ENCODE measurements around the gene TARM1.

TARM1 gene

GRCh38 chr19:54029930-54030490 lies 51.2 kb downstream of the TARM1 start:
- DNase-seq = peak; percentile 47

DNA sequence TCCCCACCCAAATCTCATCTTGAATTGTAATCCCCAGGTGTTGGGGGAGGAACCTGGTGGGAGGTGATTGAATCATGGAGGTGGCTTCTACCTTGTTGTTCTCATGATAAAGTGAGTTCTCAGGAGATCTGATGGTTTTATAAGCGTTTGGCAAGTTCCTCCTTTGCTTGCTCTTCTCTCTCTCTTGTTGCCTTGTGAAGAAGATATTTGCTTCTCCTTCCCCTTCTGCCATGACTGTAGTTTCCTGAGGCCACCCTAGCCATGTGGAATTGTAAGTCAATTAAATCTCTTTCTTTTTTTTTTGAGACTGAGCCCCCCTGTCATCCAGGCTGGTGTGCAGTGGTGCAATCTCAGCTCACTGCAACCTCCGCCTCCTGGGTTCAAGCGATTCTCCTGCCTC lies 51.9 kb downstream of the TARM1 start:
- no peak for DNase-seq

DNA sequence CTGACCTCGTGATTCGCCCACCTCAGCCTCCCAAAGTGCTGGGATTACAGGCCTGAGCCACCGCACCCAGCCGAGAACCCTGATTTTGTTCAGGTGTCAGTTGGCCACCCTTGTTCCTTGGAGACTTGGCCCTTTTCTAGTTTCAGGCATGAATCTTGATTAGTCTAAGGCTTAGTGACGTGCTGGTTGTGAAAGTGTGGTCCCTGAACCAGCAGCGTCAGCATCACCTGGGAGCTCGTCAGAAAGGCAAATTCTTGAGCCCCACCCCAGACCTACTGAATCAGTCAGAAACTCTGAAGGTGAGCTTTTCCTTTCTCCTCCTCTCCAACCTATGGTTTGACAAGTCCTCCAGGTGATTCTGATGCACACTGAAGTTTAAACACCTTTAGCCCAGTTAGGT lies 54.5 kb downstream of the TARM1 start:
- DNase-seq = no peak

DNA sequence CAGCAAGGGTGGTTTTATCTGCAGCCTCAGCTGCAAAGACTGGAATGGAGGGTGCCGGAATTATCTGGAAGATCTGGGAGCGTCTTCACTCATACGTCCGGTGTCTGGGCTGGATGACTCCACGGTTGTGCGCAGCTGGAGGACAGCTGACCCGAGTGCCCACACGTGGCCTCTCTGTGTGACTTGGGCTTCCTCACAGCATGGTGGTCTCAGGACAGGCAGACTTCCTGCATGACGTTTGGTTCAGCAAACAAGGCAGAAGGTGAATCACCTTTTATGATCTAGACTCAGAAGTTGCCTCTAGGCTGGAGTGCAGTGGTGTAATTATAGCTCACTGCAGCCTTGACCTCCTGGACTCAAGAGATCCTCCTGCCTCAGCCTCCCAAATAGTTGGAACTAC lies 56.5 kb downstream of the TARM1 start:
- no peak for DNase-seq

DNA sequence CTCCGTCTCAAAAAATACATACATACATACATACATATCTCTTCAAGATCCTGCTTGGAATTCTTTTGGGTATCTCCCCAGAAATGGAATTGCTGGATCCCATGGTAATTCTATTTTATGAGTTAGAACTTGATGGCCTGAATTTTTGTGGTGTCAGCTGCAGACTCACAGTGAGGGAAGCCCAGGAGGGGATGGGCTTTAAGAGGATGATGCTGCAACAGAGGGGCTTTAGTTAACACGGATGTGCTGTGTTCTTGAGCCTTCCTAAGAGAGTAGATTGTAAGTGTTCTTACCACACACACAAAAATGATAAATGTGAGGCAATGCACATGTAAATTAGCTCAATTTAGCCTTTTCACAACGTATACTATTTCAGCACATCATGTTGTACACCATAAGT lies 58.0 kb downstream of the TARM1 start:
- no peak for DNase-seq

DNA sequence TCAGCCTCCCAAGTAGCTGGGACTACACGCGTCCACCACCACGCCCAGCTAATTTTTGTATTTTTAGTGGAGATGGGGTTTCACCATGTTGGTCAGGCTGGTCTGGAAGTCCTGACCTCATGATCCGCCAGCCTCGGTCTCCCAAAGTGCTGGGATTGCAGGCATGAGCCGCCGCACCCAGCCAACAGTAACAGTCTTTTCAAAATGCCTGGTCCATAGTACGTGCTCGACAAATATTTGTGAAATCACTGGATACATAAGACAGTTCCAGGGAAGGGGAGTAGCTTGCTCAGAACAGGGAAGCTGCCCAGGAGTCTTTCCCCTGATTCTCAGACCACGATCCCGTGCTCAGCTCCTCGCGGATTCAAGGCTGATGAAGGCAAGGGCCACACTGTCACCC lies 59.2 kb downstream of the TARM1 start:
- DNase-seq = no peak

- no peak for DNase-seq
Measured at GRCh38 chr19:54021363-54021762, 59.8 kb downstream of the TARM1 start.

Measured in activated T-cell treated with anti-CD3 and anti-CD28 coated beads for 4 hours (primary cell).